Tibial nerve (tissue), 4 donors: ENCODE data around the gene RBM38.

Experiments used
- EP300 ChIP-seq, 2 donors: sonication (generic); formaldehyde crosslinking; IDR thresholded peaks; one replicate each; pipeline ENCODE4 v1.6.1; 2017; ENCODE audit warnings: antibody characterized with exemption in 2 of 2, mild to moderate bottlenecking in 1 of 2
- POLR2A ChIP-seq, 2 donors: fragments of 450-650 bp; IDR thresholded peaks; one replicate each; pipeline ENCODE4 v1.6.1; 2017; ENCODE audit warnings: antibody characterized with exemption in 2 of 2, mild to moderate bottlenecking in 2 of 2, moderate library complexity in 2 of 2
- TF ChIP-seq, protein P1 (sequence below), 5 experiments: fragments of 200-600 bp in 3 of 5; fragments of 450-650 bp in 2 of 5; sonication (generic) in 3 of 5; IDR thresholded peaks; one replicate each; pipeline ENCODE4 v1.5.1; 2016 to 2019; ENCODE audit warnings: antibody characterized with exemption in 5 of 5, mild to moderate bottlenecking in 3 of 5, moderate library complexity in 2 of 5

DNA sequence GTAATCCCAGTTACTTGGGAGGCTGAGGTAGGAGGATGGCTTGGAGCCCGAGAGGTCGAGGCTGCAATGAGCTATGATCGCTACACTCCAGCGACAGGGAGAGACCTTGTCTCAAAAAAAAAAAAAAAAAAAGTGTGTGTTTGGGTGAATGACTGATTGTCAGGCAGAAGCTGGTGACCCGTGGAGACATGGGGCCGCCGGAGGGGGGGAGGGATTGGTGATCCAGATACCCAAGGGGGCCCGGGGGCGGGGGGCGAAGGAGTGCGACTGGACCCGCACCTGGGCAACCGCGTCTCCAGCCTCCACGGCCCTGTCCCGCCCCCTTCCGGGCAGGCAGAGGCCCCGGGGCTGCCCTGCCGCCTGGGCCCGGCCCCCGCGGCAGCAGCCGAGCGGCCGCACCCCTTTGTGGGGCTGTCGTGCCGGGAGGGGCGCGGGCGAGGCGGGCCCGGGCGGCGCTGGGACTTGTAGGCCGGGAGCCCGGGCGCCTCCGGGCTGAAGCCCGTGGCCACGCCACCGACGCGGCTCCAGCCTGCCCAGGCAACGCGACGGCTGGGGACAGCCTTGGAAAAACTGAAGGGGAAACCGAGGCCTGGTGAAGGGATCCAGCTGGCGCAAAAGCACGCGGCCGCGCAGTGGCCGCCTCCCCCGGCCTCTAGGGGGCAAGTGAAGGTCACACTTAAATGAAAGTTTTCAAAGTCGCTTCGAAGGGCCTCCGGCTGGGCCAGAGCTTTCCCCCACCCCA is 2.1 kb upstream of the RBM38 start:
- TF ChIP-seq, protein P1, sequence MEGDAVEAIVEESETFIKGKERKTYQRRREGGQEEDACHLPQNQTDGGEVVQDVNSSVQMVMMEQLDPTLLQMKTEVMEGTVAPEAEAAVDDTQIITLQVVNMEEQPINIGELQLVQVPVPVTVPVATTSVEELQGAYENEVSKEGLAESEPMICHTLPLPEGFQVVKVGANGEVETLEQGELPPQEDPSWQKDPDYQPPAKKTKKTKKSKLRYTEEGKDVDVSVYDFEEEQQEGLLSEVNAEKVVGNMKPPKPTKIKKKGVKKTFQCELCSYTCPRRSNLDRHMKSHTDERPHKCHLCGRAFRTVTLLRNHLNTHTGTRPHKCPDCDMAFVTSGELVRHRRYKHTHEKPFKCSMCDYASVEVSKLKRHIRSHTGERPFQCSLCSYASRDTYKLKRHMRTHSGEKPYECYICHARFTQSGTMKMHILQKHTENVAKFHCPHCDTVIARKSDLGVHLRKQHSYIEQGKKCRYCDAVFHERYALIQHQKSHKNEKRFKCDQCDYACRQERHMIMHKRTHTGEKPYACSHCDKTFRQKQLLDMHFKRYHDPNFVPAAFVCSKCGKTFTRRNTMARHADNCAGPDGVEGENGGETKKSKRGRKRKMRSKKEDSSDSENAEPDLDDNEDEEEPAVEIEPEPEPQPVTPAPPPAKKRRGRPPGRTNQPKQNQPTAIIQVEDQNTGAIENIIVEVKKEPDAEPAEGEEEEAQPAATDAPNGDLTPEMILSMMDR (IDR thresholded peaks at IDR 0.05): peak in 3 of 5 experiments; percentile 15 to 52 (median 34)
- TF ChIP-seq POLR2A (IDR thresholded peaks at IDR 0.05) (peak in 1 of 2 donors; percentile 13), EP300 (IDR thresholded peaks at IDR 0.05) (peak in 1 of 2 donors; percentile 24)
